ELR (cell line): ENCODE data around the gene BRMS1L.

Source experiments
- DNase-seq: peaks from one replicate; pipeline ENCODE4 v3.0.0-alpha.2; 2015; ENCODE audit warnings: low read depth

BRMS1L gene

DNA sequence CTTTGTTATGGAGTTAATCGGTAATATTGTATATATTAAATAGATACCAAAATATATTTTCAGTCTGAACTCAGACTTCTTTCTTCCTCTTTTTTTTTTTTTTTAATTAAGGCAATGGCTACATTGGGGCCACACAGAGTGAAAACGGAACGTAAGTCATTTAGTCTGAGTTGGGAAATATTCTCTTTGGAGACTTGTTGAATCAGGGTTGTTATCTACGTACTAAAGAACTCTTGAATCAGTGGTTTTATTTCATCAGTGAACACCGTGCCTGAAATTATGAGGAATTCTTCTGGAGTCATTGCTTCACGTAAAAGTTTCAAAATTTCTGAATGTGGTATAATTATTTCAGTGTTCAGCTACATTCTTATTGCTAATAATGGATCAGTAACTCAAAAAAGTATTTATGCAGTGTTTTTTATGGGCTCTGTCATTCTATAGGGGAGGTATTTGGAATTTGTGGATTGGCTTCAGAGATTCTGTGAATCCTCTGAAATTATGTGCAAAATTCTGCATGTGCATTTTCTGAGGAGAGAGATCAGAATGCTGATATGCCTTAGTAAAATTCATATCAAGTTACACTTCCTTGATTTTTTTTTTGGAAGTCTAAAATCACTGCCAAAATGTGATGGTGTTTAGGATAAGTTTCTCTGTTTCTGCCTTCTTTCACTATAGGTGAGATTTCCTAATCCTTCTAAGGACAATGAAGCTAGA, 39.6 kb downstream of the BRMS1L start:
- DNase-seq, result no peak

DNA sequence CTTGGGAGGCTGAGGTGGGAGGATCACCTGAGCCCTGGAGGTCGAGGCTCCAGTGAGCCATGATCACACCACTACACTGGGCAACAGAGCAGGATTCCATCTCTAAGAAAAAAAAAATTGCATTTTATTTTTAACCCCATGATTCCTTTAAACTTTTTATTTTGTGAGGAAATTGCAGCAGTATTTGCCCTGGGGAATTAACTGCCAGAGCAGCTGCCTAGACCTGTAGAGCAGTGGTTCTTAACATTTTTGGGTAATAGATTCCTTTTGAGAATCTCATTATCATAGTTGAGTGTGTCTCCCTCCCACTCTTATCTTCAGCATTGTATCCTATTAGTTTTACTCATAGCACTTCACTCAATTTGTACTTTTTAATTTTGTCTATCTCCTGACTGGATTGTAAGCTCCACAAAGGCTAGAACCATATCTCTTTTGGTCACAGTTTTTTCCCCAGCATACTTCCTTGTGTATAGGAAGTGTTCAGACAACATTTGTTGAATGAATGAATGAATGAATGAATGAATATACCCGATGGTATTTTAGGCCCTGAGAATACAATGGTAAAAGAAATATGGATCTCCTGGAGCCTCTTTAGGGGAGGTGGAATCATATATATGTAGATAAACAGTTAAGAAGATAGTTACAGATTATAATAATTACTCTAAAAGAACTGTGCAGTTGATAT, 40.6 kb downstream of the BRMS1L start:
- no peak for DNase-seq

DNA sequence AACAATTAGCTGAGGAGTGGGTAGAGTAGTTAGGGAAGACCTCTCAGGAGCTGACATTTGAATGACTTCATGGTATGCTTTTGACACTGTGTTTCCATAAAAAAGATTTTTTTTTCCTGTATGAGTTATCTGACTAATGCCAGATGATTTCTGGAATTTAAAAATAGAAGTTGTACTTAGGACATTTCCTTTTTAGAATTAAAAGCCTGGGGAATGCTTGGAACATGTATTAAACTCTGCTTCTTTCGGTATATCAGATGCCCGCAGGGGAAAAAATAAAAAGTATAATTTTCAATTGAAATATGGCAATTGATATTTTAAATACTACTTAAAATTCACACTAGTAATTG, 41.1 kb downstream of the BRMS1L start:
- no peak for DNase-seq

DNA sequence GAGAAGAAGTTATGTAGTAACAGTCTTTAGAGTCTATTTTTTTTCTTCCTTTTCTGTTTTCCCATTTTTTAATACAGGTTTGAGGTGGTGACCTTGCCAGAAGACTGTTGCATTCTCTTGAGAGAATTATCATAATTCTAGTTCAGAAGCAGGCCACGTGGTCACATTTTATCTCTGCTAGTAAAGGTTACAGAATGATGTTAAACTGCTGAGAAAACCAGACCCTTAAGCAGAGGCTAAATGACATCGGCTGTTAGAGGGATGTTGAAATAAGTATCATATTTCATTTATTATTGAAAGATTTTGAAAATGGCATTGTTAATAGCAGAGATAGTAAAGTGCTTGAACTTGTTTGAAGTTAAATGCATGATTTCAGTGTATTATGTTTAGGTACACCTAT, 49.2 kb downstream of the BRMS1L start:
- no peak for DNase-seq

DNA sequence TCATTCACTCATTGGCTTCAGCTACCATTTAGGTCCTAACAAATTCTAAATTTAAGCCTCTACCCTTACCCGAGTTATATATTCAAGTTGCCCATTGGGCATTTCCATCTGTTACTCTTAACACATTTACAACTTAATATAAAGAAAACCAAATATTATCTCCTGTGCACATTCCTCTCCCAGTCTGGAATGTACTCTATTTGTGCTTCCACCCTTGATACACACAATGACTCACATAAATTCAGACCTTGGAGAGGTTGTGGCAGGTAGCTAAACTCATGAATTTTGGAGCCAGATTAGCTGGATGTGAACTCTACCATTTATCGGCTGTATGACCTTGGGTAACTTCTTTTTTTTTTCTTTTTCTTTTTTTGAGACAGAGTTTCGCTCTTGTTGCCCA, 51.1 kb downstream of the BRMS1L start:
- DNase-seq, result no peak

DNA sequence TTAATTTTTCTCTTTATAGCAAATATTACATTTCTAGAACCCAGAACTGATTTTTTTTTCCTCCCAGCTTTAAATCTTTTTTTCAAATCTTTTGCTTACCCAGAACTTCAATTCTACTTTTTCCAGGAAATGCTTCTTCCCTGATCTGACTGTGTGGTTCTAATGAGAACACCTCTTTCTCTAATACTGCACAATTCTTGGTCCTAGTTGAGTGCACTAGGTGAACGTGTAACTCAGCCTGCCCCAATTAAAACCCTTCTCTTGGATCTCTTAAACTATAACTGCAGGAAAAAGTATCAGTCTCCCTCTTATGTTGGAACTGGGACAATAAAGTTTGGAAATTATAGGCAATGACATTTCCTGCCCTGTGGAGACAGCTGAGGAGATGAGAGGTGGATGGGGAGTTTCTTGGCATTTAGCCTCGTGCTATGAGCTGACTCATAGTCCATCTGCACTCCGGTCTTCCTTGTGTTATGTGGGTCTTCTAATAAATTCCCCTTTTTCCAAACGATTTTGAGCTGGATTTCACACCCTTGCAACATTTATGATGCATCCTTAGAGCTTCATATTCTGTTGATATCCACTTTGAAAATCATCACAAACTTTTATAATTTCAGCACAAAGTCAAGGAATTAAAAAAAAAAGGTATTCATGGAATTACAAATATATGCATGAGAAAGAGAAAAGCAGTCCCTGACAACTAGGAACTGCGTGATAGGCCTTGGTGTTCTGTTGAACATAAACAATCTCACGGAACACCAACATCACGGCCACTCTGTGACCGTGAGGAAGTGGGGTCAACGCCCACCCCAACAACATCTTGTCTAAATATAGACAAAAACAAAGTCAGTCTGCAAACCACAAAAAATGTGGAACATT, 52.4 kb downstream of the BRMS1L start:
- DNase-seq, result peak; percentile 84

DNA sequence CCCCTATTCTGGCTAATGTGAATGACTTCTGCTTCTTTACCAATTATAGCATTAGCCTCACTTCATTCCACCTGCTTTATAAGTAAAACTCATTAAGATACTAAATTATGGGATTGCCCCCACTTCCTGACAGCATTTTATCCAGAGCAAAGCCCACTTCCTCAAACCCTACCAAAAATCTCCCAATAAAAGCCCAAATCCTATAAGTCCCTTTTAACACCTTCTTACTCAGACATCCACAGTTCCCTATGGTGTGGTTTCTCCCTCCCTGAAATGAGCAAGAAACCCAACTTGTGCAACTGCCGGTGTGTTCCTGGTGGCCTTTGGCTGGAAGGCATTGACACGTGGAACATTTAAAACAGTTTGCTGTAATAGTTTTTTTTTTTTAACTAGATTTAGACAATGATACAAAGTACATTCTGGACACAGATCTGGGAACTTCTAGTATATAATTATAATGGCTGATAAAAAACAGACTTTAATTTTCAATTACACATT, 53.1 kb downstream of the BRMS1L start:
- peak; percentile 10 for DNase-seq

DNA sequence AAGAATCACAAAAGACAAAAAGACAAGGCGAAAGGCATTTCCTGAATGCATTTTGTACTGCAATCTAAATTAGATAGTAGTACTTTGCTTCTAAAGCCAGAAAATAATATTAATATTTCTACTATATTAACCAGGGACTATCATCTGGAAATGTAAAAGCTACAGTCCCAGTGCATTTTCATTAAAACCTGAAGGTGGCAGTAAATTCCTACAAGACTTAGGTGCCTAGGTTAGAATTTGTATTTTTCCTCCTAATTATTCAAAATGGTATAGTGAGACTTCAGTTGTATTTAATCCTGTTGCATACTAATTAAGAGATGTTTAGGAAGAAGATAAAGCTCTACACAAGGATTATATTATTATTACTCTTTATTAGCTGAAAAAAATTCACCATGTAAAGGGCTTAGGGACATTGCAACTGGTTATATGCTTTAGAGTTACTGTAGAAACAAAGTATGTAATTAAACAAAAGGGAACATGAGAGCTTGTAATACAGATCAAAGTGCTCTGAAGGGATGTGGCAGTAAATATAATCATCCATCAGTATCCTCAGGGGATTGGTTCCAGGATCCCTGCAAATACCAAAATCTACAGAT, 53.6 kb downstream of the BRMS1L start:
- DNase-seq, result peak; percentile 53

DNA sequence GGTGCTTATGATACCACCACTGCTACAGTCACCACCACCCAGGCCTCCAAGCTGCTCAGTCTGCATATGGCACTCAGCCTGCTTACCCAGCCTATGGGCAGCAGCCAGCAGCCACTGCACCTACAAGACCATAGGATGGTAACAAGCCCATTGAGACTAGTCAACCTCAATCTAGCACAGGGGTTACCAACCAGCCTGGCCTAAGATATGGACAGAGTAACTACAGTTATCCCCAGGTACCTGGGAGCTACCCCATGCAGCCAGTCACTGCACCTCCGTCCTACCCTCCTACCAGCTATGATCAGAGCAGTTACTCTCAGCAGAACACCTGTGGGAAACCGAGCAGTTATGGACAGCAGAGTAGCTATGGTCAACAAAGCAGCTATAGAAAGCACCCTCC, 55.1 kb downstream of the BRMS1L start:
- DNase-seq, result no peak

DNA sequence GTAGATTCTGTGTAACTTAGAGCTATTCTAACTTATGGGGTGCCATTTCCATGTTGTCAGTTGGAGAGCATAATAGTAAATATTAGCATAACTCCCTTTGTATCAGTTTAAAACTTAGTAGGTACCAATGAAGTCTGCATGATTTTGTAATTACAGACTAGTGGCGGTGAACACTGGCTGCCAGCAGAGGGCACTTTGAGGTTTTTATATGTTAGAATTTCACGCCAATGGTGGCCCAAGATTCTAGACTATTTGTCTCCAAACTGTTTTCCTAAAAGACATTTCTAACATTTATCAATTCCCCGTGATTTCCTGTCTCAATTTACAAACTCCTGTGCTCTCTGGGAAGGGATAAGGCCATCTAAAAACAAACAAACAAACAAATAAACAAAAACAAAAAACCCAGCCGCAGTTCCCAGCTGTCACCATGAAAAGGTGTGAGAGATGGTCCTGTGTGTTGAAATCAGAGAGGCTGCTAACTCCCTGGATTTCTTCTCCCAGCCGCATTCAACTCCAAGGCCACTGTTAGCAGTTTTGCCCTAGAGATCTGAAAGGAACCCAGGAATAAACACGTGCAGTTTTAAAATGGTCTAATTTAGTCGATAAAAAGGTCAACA, 57.6 kb downstream of the BRMS1L start:
- peak; percentile 47 for DNase-seq

DNA sequence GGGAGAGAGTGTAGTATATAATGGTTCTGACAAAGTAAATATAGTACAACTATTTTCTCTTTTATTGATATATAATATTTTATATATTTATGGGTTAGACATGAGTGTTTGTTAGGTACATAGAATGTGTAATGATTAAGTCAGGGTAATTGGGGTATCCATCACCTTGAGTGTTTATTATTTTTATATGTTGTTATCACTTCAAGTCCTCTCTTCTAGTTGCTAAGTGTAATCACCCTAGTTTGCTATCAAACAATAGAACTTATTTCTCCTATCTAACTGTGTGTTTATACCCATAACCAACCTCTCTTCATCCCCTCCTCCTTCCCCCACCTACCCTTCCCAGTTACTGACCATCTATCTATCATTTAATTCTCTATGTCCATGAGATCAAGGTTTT, 64.2 kb downstream of the BRMS1L start:
- no peak for DNase-seq

DNA sequence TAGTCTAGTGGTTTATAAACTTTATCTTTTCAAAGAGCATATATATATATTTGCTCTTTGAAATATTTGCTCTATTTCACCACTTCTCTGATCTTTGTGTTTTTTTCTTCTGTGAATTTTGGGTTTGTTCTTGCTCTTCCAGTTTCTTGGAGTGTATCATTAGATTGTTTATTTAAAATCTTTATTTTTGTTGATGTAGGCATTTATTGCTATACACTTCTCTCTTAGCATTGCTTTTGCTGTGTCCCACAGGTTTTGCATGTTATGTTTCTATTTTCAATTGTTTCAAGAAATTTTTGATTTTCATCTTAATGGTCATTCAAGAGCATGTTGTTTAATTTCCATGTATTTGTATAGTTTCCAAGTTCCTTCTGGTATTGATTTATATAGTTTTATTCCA, 69.1 kb downstream of the BRMS1L start:
- DNase-seq, result no peak

DNA sequence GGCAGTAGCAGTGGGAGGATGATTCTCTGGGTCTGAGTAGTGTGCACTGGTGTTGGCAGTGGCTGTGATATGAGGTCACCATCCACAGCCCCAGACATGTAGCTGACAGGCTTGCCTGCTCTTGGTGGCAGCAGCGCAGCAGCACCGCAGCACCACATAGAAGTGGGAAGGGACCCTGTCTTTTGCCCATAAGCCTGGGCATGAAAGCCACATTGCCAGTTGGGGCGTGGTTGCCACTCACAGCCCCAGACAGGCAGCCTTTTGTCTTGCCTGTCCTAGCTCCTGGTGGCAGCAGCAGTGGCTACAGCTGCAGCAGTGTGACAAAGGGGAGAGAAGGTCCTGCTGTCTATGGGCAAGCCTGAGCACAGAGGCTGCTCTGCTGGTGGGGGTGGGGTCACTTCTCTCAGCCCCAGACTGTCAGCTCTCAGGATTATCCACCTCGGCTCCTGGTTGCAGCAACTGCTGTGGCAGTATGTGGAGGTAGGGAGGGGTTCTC, 71.5 kb downstream of the BRMS1L start:
- no peak for DNase-seq

DNA sequence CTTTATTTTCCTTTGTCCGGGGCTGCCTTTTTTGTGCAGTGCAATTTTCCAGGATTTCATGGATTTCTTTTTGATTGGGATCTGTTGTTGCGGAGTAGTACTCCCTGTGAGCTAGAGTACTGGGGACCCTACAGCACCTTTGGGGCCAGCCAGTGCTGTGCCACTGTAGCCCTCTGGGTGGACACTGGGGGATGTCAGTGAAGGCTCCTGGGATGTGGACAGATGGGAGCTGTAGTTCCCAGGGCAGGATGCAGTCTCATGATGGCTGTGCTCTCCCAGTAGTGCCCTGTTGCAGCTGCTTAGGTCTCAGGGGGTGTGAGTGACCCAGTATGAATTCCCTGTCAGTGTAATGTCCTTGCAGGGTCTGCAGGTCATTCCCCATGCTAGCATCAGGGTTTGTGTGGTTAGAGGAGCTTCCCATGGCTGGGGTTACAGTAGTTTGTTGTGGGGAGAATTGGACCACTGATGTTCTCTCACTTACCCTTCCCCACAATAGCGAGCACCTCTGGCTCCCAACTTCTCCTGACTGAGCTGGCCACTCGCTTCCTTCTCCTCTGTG, 72.2 kb downstream of the BRMS1L start:
- no peak for DNase-seq

DNA sequence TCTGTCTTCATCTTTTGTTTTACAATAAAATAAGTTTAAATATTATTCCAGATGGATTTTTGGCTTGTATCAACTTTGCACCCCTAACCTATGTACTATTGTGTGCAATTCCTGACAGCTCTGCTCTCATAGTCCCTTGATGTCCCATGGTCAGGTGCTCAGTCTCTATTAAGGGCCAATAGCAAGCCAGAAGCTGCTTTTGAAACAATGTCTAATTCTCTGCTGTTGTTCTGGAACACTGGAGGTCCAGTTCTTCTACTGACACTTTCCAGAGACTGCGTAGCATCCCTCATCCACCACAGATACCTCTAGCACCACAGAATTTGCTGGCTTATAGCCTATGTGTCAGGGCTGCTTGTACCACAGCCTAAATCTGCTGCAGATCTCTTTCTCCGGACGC, 74.6 kb downstream of the BRMS1L start:
- no peak for DNase-seq

DNA sequence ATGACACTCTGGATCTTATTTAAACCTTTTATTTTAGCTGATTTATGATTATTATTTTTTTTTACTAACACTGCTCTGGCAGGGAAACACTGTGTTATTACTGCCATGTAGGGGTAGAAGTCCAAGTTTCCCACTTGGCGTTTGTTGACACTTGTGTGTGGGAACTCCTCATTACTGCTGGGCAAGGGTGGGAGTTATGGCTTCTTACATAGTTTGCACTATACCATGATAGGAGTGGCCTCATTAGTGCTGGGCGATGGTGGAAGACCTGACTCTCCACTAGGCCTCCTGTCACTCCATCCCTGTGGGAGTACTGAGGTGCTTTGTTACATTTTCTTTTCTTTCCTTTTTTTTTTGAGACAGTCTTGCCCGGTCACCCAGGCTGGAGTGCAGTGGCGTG, 83.5 kb downstream of the BRMS1L start:
- DNase-seq, result no peak

DNA sequence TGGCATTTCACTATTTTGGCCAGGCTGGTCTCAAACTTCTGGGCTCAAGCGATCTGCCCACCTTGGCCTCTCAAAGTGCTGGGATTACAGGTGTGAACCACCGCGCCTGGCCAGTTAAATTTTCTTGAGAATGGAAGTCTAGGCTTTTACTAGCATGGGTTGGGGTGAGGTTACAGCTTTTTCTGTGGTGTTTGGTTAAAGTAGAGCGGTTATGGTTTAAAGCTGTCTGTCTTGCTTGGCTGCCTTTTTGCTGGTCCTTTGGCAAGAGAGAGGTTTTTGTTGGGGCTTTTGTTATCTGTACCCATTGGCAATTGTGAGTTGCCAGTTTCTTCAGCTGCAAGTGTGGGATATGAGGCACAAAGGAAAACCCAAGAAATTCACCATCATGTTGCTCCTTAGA, 84.1 kb downstream of the BRMS1L start:
- DNase-seq, result no peak

DNA sequence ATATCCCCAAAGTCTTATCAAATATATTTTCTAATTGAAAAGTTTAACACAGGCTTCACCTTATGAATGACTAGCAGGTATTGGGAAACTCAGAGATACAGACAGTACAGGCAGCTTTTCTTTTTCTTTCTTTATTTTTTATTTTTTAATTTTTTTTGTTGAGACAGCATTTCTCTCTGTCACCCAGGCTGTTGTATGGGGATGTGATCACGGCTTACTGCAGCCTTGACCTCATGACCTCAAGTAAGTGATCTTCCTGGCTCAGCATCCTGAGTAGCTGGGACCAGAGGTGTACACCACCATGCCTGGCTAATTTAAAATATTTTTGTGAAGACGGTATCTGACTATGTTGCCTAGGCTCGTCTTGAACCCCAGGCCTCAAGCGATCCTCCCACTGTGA, 85.0 kb downstream of the BRMS1L start:
- DNase-seq, result no peak

DNA sequence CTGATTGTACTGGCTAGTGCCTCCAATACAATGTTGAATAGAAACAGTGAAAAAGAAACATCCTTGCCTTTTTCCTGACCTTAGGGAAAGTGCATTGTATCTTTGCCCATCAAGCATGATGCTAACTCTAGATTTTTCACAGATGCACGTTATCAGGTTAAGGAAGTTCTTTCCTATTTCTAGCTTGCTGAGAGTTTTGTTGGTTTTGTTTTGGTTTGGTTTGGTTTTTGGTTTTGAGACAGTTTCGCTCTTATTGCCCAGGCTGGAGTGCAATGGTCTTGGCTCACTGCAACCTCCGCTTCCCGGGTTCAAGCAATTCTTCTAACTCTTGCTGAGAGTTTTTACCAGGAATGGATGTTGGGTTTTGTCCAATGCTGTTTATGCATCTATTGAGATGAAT, 89.0 kb downstream of the BRMS1L start:
- no peak for DNase-seq

DNA sequence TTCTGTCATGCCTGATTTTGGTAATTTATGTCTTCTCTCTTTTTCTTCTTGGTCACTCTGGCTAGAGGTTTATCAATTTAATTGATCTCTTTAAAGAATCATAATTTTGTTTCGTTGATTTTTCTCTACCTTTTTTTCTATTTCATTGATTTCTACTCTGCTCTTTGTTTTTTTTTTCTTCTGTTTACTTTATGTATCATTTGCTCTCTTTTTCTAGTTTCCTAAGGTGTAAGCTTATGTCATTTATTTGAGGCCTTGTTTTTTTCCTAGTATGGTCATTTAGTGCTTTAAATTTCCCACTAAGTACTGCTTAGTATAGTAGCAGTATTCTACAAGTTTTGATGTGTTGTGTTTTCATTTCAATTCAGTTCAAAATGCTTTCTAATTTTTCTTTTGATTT, 89.6 kb downstream of the BRMS1L start:
- DNase-seq, result no peak
